GM12874 (cell line): ENCODE results near the gene POP4.
A peak's percentile ranks its signal among the peaks of the same experiment; 100 is the strongest.

Source experiments
- TF ChIP-seq, protein P1 (sequence below): IDR thresholded peaks from 2 replicates; pipeline ENCODE4 v1.5.1; 2011; ENCODE audit warnings: low read depth, mild to moderate bottlenecking, control low read depth, low read length, moderate library complexity; ENCODE audit not compliant: insufficient read depth

POP4 gene

DNA sequence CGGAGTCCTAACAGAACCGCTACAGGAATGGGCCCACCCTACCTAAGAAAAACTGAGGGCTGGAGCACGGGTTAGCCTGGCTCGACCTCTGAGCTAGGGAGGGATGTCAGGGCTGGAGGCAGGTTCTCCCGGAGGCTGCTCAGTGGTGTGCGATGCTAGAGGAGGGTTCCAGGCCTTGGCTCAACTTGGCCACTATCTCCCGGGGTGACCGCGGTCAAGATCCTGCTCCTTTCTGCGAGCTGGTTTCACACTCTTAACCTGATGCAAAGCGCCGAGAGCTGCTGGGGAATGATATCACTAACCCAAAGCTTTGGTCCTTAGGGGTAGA is 301 bp downstream of the POP4 start:
- TF ChIP-seq, protein P1, sequence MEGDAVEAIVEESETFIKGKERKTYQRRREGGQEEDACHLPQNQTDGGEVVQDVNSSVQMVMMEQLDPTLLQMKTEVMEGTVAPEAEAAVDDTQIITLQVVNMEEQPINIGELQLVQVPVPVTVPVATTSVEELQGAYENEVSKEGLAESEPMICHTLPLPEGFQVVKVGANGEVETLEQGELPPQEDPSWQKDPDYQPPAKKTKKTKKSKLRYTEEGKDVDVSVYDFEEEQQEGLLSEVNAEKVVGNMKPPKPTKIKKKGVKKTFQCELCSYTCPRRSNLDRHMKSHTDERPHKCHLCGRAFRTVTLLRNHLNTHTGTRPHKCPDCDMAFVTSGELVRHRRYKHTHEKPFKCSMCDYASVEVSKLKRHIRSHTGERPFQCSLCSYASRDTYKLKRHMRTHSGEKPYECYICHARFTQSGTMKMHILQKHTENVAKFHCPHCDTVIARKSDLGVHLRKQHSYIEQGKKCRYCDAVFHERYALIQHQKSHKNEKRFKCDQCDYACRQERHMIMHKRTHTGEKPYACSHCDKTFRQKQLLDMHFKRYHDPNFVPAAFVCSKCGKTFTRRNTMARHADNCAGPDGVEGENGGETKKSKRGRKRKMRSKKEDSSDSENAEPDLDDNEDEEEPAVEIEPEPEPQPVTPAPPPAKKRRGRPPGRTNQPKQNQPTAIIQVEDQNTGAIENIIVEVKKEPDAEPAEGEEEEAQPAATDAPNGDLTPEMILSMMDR = no peak

DNA sequence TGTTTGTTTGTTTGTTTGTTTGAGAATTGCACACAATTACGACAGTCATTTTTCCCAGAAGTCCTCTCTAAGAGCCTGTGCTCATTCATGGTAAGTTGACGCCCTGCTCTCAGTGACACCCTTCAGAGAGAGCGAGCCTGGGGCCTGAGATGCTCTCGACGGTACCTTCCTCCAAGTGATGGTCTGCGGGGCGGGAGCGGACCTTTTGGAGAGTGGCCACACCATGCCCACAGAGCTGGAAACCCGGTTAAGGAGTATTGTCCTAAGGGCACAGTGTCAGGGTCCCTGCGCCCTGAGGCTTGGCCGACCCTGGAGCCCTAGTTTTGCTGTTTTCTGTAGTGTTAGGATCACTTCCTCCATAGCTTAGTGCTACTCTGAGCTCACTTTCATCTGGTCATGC is 3.6 kb downstream of the POP4 start:
- TF ChIP-seq, protein P1 = no peak

DNA sequence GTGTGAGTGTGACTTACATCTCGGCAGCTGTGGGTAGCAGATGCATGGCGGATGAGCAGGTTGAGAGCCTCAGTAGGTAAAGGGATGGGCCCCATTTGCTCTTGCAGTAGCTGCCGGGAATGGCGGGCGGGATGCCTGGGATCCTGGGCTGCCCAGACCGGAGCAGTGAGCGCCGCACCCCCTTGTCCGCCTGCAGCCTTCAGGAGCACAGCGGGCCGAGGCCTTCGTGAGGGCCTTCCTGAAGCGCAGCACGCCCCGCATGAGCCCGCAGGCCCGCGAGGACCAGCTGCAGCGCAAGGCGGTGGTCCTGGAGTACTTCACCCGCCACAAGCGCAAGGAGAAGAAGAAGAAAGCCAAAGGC is 4.1 kb downstream of the POP4 start:
- TF ChIP-seq, protein P1 = no peak

DNA sequence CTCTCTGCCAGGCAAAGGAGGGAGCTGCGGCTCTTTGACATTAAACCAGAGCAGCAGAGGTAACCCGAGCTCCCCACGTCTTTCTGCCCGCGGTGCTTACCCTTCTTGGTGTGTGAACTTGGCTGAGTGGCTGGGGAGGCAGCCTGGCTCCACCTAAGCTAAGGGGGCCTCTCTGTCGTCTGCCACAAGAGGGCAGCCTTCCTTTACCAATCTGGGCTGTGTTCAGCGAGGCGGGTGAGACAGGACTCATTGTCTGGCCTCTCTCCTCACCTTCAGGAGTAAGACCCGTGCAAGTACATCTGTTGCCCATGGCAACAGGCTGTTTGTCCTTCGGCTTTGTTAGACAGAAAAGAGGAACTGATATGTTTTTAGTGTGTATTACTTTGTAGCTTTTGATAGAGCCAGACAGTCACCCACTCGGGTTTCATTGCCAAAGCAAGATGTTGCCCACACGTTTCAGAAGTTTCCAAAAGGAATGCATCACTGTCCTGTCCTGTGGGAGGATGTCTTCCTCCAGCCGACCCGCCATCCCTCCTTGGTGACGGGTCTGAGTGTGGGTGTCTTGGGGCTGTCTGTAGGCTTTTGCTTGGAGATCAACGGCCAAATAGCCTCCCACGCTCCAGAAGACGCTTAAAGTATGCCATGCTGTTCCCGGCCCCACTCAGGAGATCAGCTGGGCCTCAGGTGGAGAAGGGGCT is 4.6 kb downstream of the POP4 start:
- TF ChIP-seq, protein P1 = peak; percentile 89

DNA sequence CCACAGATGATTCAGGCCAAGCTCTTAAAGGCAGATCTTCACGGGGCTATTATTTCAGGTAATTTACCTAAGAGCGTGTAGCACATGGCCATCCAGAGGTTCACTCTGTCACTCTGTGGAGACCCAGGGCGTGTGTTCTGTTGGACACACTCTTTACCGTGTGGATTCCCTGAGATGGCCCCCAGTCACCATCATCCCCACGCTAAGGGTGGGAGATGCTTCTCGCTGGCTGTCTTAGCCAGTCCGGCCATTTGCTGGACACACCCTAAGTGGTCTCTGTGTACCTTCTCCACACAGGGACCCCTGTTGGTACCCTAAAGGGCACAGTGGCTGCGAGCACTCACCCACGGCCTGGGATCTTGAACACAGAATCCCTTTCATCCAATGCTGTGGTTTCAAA is 6.0 kb downstream of the POP4 start:
- TF ChIP-seq, protein P1 = no peak

DNA sequence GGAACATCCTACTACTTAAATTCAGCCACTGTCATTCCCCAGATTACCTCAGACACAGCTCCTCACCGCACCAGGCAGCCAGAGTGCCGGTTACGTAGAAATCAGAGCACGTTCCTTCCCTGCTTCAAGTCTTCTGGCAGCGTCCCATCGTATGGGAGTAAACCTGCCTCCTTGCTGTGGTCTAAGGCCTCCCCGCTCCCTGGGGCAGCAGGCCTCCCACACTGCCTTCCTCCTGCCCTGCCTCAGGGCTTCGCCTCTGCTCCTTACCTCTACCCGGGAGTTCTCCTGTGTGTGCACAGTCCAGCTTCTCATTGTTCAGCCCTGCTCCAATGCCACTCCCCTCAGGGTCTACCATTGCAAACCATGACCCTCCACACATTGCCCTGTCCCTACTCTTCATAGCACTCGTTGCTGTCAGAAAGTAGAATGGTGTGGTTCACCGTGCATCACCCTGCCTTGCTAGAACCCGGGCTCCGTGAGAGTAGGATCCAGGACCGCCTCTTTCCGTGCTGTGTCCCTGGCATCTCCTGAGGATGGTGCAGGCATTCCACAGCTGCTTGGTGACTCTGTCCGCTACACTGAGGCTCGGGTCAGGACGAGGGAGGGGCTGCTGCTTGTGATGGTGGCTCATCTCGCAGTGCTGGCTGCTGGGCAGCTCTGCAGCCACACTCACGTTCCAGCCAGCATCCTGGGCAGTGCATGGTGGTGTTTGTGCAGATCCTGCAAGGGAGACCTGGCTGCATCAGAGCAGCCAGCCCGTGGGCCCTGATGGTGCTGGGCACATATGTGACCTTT is 6.9 kb downstream of the POP4 start:
- TF ChIP-seq, protein P1 = no peak

DNA sequence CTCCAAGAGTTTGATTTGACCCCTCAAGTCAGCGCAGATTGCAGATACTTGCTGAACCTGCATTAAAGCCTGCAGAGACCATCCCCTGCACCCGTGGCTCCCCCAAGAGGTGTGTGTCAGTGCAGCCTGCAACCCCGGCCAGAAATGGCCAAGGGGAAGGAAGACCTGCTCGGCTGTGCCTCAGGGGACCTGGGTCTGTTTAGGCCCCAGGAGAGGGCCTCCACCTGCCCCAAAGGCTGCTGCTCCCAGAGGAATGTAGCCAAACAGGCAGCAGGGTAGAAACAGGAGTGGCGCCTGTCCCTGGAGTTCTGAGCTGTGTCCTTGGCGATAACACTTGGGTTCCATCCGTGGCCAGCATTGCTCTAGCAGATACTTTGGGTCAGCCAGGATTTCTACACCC is 8.0 kb downstream of the POP4 start:
- TF ChIP-seq, protein P1 = no peak
